GM19238 (cell line): ENCODE results near the gene MDC1.
A peak's percentile ranks its signal among the peaks of the same experiment; 100 is the strongest.

Experiments
- DNase-seq: peaks from one replicate; pipeline ENCODE4 v3.0.0; 2011; ENCODE audit warnings: low spot score; ENCODE audit not compliant: insufficient read length

Gene MDC1

GRCh38 chr6:30707281-30707850, 9.7 kb downstream of the MDC1 start:
- no peak for DNase-seq

- no peak for DNase-seq
These were observed 11.5 kb downstream of the MDC1 start for GRCh38 chr6:30705620-30706019.

DNA sequence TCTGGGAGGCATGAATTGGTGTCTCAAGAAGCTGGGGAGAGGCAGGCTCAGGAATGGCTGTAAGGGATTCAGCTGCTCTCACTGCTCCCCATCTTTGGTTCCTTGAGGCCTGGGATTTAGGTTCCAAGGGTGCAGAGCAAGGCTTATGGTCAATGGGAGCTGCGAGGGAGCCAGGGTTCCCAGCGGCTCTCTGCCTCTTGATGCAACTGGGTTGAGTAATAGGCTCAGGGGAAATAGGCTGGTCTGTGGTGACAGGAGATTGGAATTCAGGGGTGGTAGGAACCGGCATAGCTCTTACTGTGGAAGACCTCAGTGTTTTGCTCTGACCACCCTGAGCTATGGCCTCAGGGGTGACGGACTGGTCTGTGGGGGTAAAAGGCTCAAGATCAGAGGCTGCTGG, 13.3 kb downstream of the MDC1 start:
- DNase-seq, result no peak

DNA sequence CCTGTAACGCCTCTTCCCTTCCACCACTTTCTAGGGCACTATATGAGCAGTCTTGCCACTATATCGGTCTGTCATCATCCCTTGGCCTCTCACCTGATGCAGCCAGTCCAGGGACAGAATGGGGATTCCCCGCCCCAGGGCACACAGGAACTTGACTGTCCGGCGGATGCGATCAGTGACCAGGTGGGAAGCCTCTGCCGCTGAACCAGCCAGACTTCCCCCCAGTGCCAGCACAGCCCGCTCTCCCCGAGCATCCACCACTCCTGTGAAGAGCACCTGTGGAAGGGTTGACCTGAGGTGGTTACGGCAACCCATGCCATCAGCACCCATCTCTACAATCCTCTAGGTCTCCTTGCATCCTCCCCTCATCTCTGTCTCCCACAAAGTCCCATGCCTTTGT, 14.1 kb downstream of the MDC1 start:
- DNase-seq, result no peak

GRCh38 chr6:30700340-30700739, 16.7 kb downstream of the MDC1 start:
- DNase-seq, result no peak

GRCh38 chr6:30696432-30696831, 20.6 kb downstream of the MDC1 start:
- no peak for DNase-seq

- no peak for DNase-seq
These were observed 25.8 kb downstream of the MDC1 start for GRCh38 chr6:30691208-30691847.

GRCh38 chr6:30690403-30691207, 26.5 kb downstream of the MDC1 start, which contains the start of gene NRM:
Gene NRM (minus strand): TSS chr6:30690984. CDS start chr6:30690974, 10 bp downstream.
- peak; percentile 66 for DNase-seq

DNA sequence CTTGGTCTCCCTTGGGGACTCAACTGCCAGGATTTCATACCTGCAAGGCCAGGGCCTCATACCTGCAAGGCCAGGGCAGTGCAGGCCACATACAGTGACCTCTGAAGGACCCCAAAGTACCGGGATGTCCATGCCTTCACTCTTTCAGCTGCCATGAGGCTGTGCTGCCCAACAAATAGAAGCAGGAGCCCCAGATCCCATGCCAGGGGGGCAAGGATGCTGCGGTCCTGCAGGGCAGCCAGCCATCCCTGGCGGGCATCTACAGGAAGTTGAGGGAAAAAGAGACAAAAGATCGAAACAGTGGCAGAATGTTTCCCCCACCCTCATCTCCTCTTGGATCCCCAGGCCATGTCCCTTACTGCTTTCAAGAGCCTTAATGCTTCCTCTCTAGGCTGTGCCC, 27.1 kb downstream of the MDC1 start:
- no peak for DNase-seq

GRCh38 chr6:30689022-30689865, 27.8 kb downstream of the MDC1 start:
- no peak for DNase-seq

GRCh38 chr6:30688569-30688968, 28.5 kb downstream of the MDC1 start:
- no peak for DNase-seq

DNA sequence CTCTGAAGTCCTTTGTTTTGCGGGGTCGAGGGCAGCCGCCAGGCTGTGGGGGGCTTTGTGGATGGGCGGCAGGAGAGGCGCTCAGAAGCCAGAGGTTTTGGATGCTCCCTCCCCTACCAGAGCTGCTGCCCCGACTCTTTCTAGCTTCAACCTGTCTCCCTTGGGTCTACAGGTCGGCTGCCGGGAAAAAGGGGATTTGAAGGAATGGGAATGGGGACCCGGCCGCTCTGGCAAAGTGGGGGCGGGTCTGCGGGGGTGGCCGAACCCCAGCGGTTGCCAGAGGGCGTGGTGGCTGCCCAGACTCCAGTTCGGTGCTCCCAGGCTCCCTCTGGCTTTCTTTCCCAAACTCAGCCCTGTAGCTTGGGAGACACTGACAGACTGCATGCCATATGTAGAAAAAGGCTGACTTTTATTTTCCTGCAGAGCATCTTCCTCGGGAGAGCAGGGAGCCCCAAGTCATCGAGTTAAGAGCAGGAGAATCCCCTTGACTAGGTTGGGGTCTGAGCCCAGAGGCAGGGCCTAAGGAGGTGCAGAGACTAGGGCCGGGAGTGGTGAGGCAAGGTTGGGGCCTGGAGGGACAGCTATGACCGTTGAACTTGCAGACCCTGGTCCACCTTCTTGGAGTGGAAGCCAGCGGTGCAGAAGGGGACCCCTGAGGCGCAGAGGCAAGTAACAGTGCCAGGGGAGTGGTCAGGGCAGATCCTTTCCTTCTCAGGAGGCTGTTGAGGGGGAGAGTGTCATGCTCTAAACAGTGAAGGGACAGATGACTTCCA, 29.2 kb downstream of the MDC1 start:
- no peak for DNase-seq

GRCh38 chr6:30686908-30687658, 30.0 kb downstream of the MDC1 start:
- DNase-seq, result peak; percentile 72

- DNase-seq, result no peak
These were observed 30.8 kb downstream of the MDC1 start, which contains the start of gene PPP1R18 for GRCh38 chr6:30686009-30686907. Gene PPP1R18 (minus strand): TSS chr6:30686645. CDS start chr6:30686018, 627 bp downstream.

DNA sequence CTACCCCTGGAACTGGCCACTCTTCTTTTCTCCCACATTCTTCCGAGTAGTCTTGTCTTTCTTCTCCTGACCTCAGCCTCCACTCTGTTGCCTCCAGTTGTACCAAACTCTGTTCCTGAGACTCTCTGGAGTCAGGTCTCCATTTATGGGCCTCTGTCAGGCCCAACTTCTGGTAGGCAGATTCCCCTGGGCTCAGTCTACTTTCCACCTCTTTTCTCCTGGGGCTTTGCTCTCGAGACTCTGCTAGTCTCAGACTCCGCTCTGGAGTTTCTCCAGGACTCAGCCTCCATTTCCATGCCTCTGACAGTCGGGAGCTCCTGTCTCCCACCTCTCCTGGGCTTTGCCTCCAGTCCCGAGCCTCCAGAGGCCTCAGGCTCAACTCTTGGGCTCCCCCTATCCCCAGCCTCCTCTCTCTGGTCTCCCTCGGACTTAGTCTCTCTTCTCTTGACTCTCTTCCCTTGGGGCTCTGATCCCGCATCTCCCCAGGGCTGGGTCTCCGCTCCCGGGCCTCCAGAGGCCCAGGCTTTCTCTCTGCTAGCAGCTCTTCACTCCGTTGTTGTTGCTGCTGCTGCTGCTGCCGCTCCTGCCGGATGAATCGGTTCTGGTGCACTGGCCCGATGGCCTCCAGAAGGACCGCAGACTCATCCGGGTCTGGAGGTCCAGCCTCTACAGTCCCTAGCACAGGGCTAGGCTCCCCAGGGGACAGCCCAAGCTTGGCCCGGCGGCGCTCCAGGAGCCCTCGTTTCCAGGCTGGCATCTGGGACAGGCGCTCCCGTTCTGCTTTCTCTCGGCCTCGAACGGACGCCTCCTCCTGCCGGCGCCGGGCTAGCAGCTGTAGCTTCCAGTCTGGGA, 31.7 kb downstream of the MDC1 start:
- DNase-seq, result no peak

DNA sequence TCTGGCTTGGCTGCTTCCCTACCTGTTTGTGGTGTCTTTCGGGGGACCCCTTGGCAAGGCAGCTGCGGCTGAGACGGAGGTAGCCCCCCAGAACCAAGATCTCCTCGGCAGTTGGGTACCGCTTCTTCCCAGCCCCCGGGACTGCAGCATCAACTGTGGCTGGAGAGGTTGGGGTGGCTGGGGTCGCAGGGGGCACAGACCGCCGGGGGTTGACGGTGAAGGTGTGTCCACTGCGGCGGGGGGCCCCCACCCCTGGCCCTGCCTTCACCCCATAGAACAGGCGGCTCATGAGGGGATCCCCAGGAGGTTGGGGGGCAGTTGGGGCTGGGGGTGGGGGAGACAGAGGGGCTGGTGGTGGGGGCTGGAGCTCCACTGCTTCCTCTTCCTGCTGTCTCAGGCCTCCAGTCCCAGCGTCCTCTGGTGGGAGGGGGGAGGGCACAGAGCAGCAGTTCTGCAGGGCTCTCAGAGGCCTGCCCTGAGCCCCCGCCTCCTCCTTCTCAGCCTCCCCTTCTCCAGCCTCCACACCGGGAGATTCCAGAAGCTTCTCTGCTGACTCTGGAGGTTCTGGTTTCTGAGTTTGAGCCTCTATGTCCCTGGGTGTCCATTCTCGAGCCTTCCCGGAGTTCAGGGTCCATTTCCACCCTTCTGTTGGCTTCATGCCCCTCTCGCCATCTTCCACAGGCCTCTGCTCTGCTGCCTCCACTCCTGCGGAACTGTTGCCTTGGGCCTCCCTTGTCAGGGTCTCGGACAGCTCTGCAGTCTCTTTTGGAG, 32.5 kb downstream of the MDC1 start:
- DNase-seq, result no peak

GRCh38 chr6:30683980-30684338, 33.1 kb downstream of the MDC1 start:
- DNase-seq, result no peak
